Smooth muscle cell (in vitro differentiated cells): ENCODE data around the gene PCYOX1L. TPM values are rescaled to one million over a fixed set of nuclear protein-coding genes. Genes with fewer than 3 reads are reported as not detected.
A peak's percentile ranks its signal among the peaks of the same experiment; 100 is the strongest.

ENCODE experiments used
- DNase-seq: peaks from one replicate; lab custom pipeline; 2025; ENCODE audit not compliant: unreplicated experiment; lab: John Stamatoyannopoulos, UW
- H2AFZ ChIP-seq: fragments of 200-600 bp; sonication (generic); 2 replicates; pipeline ENCODE4 v1.6.0; 2016; ENCODE audit warnings: antibody characterized with exemption, low read depth, mild to moderate bottlenecking
- H3F3A ChIP-seq: fragments of 200-600 bp; sonication (generic); 2 replicates; pipeline ENCODE4 v1.6.0; 2017; ENCODE audit warnings: antibody characterized with exemption, low read depth
- H3K27ac ChIP-seq: fragments of 200-600 bp; sonication (generic); 2 replicates; pipeline ENCODE4 v1.5.1; 2016; ENCODE audit warnings: low read depth, mild to moderate bottlenecking
- H3K27me3 ChIP-seq: fragments of 200-600 bp; sonication (generic); 2 replicates; pipeline ENCODE4 v1.6.1; 2016; ENCODE audit warnings: low read depth, mild to moderate bottlenecking
- H3K36me3 ChIP-seq: fragments of 200-600 bp; sonication (generic); 2 replicates; pipeline ENCODE4 v1.5.1; 2016; ENCODE audit warnings: low read depth
- H3K4me1 ChIP-seq: fragments of 200-600 bp; sonication (generic); 2 replicates; pipeline ENCODE4 v1.5.1; 2016; ENCODE audit warnings: low read depth
- H3K4me2 ChIP-seq: fragments of 200-600 bp; sonication (generic); 2 replicates; pipeline ENCODE4 v1.6.0; 2016; ENCODE audit warnings: mild to moderate bottlenecking
- H3K4me3 ChIP-seq: fragments of 200-600 bp; sonication (generic); 2 replicates; pipeline ENCODE4 v1.5.1; 2016; ENCODE audit warnings: mild to moderate bottlenecking
- H3K79me2 ChIP-seq: fragments of 200-600 bp; sonication (generic); 2 replicates; pipeline ENCODE4 v1.6.0; 2016; ENCODE audit warnings: low read depth, mild to moderate bottlenecking
- H3K9ac ChIP-seq: fragments of 200-600 bp; sonication (generic); 2 replicates; pipeline ENCODE4 v1.6.0; 2016; ENCODE audit warnings: low read depth
- H3K9me3 ChIP-seq: fragments of 200-600 bp; sonication (generic); replicated peaks from 2 replicates; pipeline ENCODE4 v1.5.1; 2016; ENCODE audit warnings: low read depth
- H4K20me1 ChIP-seq: fragments of 200-600 bp; sonication (generic); 2 replicates; pipeline ENCODE4 v1.6.0; 2016; ENCODE audit warnings: low read depth
- WGBS: methylation state at CpG from one replicate; pipeline ENCODE4 v1.1.7; 2016; ENCODE audit warnings: low lambda C conversion rate; 5-methylcytosine and 5-hydroxymethylcytosine counted together
- polyA plus RNA-seq: library from polyadenylated mRNA; unstranded; fragments of >200 nt; fragmentation: Nextera tagmentation; extraction: Ambion mirVana; gene quantifications from 2 replicates; pipeline ENCODE4 v1.2.1, GENCODE V29; 2016
- total RNA-seq: library from RNA; depleted of rRNA; stranded (reverse); fragments of >200 nt; gene quantifications from 2 replicates; pipeline ENCODE4 v1.2.3, GENCODE V29; 2014
- TF ChIP-seq, protein P1 (sequence below): fragments of 200-600 bp; sonication (generic); IDR thresholded peaks from 2 replicates; pipeline ENCODE4 v1.5.1; 2017; ENCODE audit warnings: borderline replicate concordance, mild to moderate bottlenecking, antibody characterized with exemption; ENCODE audit not compliant: insufficient read depth, poor library complexity, severe bottlenecking

Gene PCYOX1L
- total and polyA plus RNA-seq, 2 experiments from 2014 or later, result 6.4 to 13.4 TPM

DNA sequence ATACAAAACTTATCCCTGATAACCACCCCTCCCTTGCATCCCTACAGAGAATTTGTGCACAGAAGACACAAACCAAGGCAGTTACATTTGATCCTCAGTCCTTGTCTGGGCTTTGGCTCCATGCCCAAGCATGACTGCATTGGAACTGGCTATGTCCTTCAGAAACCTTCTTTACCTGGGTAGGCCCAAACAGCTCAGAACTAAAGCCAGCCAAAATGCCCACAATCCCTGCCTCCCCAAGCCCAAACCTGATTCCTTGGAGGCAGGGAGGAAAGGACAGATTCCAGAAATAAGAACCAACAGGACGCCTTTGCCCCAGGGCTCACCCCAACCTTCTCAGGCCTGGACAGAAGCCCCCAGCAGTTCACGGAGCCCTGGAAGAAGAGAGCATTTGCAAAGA, 13.0 kb downstream of the PCYOX1L start:
- no peaks in the 10 kb centered on the region for H3K79me2 ChIP-seq
- H4K20me1 ChIP-seq, result no peaks in the 10 kb centered on the region

DNA sequence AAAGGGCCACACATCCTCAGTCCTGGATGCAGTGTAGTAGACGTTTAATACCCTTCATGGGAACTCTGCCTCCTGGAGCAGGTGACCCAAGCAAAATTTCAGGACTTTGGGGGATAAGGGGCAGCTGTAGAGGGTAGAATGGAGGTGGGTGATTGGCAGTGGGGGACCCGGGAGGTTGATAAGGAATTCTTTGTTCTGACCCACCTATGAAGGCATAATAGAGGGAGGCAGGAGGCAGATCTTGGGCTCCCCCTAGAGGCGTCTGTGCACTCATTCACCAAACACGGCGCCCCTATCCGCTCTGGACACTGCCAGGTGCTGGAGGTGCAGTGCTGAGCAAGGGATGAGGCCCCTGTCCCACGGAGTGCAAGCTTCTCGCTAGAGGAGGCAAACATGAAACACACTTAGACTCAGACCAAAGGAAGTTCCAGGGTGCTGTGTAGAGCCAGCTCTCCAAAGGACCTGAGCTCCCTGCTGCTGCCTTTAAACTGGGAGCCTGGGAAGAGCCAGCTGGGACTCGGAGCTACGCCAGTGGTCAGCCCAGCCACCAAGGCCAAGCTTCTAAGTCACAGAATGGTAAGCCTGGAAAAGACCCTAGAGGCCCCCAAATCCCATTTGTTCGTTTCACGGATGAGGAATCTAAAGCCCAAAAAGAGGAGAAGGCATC, 13.6 kb downstream of the PCYOX1L start:
- no peak overlapping the region for H3K4me3 ChIP-seq
- no peaks in the 10 kb centered on the region for H3K79me2 ChIP-seq
- no peak overlapping the region for H2AFZ ChIP-seq
- no peak overlapping the region for H3K27ac ChIP-seq
- H3K27me3 ChIP-seq, result no peaks in the 10 kb centered on the region
- no peaks in the 10 kb centered on the region for H3K4me1 ChIP-seq
- no peak for DNase-seq
- H3K36me3 ChIP-seq, result no peaks in the 10 kb centered on the region
- TF ChIP-seq, protein P1, sequence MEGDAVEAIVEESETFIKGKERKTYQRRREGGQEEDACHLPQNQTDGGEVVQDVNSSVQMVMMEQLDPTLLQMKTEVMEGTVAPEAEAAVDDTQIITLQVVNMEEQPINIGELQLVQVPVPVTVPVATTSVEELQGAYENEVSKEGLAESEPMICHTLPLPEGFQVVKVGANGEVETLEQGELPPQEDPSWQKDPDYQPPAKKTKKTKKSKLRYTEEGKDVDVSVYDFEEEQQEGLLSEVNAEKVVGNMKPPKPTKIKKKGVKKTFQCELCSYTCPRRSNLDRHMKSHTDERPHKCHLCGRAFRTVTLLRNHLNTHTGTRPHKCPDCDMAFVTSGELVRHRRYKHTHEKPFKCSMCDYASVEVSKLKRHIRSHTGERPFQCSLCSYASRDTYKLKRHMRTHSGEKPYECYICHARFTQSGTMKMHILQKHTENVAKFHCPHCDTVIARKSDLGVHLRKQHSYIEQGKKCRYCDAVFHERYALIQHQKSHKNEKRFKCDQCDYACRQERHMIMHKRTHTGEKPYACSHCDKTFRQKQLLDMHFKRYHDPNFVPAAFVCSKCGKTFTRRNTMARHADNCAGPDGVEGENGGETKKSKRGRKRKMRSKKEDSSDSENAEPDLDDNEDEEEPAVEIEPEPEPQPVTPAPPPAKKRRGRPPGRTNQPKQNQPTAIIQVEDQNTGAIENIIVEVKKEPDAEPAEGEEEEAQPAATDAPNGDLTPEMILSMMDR, result peak; percentile 69
- no peak overlapping the region for H3K9ac ChIP-seq
- WGBS, result 56% methylated on average over 11 of the region's 12 CpGs
- H4K20me1 ChIP-seq, result no peaks in the 10 kb centered on the region
- H3F3A ChIP-seq, result no peaks in the 10 kb centered on the region
- no peak overlapping the region for H3K4me2 ChIP-seq
- no peaks in the 10 kb centered on the region for H3K9me3 ChIP-seq

More for the DNA sequence above, 13.0 kb downstream of the PCYOX1L start:
- WGBS, result 75% methylated on average over 2 of the region's 2 CpGs
- no peaks in the 10 kb centered on the region for H3F3A ChIP-seq
- H3K4me3 ChIP-seq, result no peak overlapping the region
- H3K9me3 ChIP-seq, result no peaks in the 10 kb centered on the region
- H3K36me3 ChIP-seq, result no peaks in the 10 kb centered on the region
- no peak overlapping the region for H3K4me2 ChIP-seq
- H3K9ac ChIP-seq, result no peak overlapping the region
- no peak overlapping the region for H2AFZ ChIP-seq
- DNase-seq, result no peak
- no peaks in the 10 kb centered on the region for H3K27me3 ChIP-seq
- no peaks in the 10 kb centered on the region for H3K4me1 ChIP-seq
- TF ChIP-seq, protein P1, result no peak
- H3K27ac ChIP-seq, result no peak overlapping the region

DNA sequence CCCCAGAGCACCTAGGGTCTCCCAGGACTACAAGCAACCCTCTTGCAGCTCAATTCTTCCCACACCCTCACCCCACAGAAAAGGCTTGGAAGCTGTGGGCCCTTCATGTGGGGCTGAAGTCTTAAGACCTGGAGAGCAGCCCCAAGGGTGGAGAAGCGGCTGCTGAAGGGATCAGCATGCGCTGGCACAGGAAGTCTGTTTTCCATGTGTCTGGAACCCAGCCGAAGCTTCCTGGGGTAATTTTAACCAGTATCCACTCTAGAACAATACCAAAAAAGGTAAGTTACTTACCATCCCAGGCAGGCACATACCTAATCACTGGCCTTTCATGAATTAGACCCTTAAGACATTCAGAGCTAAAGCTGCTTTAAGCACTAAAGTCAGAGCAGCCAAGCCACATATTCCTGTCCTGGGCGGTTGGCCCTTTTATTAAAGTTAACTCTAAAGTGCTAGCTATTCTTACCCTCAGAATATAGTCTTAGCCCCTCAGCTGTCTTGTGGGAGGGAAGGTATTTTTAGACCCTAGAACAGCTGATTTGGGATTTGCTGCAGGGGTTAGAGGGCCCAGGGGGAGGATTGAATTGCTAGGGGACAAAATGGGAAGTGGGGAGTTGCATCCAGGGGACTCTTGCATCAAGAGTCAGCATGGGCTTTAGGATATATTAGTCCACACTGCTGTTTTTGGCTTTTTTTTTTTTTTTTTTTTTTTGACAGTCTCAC, 14.4 kb downstream of the PCYOX1L start:
- H3K27me3 ChIP-seq, result no peaks in the 10 kb centered on the region
- H3K36me3 ChIP-seq, result no peaks in the 10 kb centered on the region
- H3K9me3 ChIP-seq, result no peaks in the 10 kb centered on the region
- WGBS, result 69% methylated on average over 4 of the region's 4 CpGs
- H4K20me1 ChIP-seq, result no peaks in the 10 kb centered on the region
- H3K4me2 ChIP-seq, result no peak overlapping the region
- H3K27ac ChIP-seq, result no peak overlapping the region
- no peak overlapping the region for H3K4me3 ChIP-seq
- no peak overlapping the region for H2AFZ ChIP-seq
- H3F3A ChIP-seq, result no peaks in the 10 kb centered on the region
- TF ChIP-seq, protein P1, result no peak
- no peaks in the 10 kb centered on the region for H3K4me1 ChIP-seq
- H3K79me2 ChIP-seq, result no peaks in the 10 kb centered on the region
- H3K9ac ChIP-seq, result no peak overlapping the region
- DNase-seq, result no peak
